Fibroblast of the conjunctiva (primary cell): Measurements from ENCODE around the gene TMTC4.

Experiments used
- DNase-seq: peaks from one replicate; pipeline ENCODE4 v3.0.0-alpha.2; 2010; ENCODE audit warnings: low read depth

Gene TMTC4

GRCh38 chr13:100666124-100666523 lies 8.5 kb downstream of the TMTC4 start:
- peak; percentile 32 for DNase-seq

DNA sequence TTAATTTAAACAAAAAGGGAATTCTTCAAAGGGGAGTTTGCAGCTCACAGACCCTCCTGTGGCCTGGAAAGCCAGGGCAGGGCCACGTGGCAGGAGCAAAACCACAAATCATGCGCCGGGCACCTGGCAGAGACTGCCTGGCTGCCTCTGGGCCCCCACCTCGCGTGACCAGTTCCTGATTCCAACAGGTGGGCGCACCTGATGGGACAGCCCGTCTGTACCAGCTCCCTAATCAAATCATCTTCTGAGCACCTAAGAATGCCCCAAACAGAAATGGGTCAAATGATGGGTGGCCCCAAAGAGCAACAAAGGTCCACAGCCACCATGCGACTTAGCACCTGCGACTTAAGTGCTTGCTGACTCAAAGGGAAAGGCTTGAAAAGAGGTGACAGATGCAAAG lies 9.2 kb downstream of the TMTC4 start:
- no peak for DNase-seq

DNA sequence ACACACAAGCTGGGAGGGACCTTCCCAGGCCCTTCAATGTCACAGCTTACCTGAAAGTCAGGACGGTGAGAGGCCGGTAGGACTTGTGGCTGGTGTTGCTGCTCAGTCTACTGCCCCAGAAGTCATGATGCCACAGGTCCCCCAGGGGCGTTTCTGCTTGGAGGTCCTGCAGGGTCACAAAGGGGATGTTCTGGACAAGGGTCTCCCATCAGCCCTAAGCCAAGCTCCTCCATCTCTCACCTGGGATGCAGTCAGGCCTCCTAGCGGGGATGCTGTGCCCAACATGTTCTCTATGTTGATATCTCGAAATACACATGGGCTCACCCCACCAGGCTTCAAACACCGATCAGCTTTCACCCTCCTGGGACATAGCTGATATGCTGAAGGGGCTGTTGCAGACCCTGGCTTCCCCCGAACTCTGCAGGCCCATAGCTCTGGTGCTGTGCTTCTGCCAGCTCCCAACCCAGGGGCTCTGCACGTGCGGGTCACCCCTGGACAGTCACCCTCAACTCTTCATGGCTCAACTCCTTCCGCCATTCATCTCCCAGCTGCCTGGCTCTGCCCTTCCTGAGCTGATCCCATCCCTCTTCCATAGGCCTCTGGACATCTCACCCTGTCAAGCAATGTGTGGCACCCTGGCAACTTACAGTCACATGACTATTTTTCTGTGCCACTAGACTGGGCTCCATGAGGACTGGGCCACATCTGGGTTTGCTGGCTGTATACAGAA lies 10.3 kb downstream of the TMTC4 start:
- DNase-seq: no peak

DNA sequence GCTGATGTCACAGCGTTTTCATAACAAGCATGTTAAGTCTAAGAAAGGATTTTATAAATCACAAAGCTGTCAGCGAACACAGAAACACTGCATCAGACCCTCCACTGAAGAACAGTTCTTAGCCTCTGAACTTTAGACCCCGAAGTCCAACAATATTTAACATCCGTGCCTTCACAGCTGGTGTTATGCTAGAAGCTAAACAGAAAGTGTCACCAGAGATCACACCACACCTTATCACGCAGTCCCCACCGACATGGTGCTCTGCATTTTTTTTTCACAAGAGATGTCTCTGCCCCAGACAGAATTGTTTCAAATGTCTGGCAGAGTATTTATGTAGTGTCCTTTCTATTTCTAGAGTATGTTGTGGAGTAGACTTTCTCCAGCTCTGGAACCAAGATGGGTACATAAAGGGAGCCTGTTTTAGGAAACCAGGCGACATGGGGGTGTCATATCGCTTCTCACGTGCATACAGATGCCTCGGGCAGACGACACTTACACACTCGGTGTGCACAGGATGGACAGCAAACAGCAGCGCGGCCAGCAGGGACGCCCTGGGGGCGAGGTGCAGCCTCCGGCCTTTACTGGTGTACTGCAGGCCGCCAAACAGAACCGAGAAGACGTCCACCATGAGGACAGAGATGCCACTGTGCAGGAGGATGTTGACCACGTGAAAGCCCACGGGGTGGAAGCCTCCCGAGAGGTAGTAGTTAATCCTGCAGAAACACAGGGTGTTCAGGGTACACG lies 12.0 kb downstream of the TMTC4 start:
- DNase-seq: no peak

DNA sequence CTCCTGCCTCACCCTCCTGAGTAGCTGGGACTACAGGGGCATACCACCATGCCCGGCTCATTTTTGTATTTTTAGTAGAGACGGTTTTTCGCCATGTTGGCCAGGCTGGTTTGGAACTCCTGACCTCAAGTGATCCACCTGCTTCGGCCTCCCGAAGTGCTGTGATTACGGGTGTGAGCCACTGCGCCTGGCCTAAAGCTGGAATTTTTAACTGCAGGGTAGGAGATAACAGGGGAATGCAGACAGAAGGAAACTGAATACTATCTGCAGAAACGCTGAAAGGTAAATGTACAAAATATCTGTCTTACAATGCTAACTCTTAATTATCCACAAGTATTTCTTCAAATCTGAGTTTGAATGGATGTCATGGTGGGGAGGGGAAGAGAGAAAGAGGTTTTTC lies 13.8 kb downstream of the TMTC4 start:
- no peak for DNase-seq

- no peak for DNase-seq
Observed at GRCh38 chr13:100659578-100659977, 15.0 kb downstream of the TMTC4 start.

DNA sequence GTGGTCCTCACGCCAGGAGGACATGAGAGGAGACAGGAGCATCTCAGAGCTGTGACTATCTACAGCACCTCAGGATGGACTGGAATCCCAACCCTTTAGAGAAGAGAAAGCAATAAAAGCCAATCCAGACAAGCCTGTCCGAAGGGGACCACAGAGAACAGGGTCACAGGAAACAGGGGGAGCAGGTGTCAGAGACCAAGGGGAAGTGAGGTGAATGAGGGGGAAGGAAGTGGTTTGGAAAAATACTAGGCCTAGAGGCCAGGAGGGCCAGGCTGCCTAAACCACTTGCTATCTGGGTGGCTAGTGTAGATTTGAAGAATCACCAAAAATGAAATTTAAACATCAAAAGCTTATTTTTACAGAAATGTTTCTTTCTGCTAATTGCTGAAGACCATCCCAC lies 16.2 kb downstream of the TMTC4 start:
- DNase-seq: no peak

GRCh38 chr13:100657881-100658315 lies 16.7 kb downstream of the TMTC4 start:
- DNase-seq: no peak

GRCh38 chr13:100652510-100652909 lies 22.1 kb downstream of the TMTC4 start:
- no peak for DNase-seq

- no peak for DNase-seq
Observed at GRCh38 chr13:100650326-100650725, 24.3 kb downstream of the TMTC4 start.

GRCh38 chr13:100648354-100648753 lies 26.2 kb downstream of the TMTC4 start:
- no peak for DNase-seq

DNA sequence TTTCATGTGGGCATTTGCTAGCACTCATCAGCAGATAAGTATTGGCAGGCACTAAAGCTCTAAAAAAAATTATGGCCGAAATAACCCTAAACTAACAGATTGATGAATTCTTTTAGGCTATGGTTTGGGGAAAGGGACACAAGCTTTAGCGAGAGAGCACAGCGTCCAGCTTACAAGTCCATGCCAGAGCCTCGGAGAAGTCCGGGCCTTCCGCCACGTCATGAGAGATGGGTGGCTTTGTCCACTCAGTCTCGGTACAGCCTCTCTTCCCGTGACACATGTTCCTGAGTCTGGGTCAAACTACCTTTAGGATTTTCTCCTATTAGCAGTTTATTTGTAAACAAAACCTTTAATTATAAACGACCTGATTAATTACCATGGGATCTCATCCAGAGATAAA lies 27.7 kb downstream of the TMTC4 start:
- no peak for DNase-seq

GRCh38 chr13:100646030-100646673 lies 28.4 kb downstream of the TMTC4 start:
- DNase-seq: no peak

DNA sequence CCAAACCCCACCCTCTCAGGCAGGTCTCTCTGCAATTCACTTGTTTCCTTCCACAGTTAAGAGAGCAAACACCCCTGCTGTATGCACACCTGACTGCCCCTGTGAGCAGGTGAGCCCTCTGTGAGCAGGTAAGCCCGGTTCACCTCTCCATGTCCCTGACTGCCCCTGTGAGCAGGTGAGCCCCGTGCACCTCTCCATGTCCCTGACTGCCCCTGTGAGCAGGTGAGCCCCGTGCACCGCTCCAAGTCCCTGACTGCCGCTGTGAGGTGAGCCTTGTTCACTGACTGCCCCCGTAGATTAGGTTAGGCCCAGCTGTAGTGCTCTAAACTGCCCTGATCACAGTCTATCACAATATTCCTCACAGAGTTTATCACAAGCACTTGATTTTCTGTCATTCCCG lies 29.2 kb downstream of the TMTC4 start:
- DNase-seq: no peak

GRCh38 chr13:100644371-100644770 lies 30.2 kb downstream of the TMTC4 start:
- DNase-seq: no peak

GRCh38 chr13:100637796-100638195 lies 36.8 kb downstream of the TMTC4 start:
- no peak for DNase-seq

DNA sequence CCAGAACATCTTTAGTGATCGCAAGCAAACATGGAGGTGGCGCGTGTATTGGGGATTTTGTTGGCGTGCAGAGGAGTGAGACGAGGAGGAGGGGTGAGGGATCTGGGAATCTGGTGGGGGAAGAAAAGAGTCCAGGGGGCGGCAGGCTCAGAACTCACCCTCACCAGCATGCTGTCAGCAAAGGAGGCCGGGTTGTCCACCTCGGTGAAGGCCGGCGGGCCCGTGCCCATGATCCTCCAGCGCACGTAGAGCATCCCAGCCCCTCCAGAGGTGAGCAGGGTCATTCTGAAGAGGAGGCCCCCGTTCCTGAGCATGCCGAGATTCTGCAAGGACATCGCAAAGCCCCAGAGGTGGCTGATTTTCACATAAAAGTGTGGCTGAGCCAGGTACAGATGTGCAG lies 37.2 kb downstream of the TMTC4 start:
- DNase-seq: no peak

DNA sequence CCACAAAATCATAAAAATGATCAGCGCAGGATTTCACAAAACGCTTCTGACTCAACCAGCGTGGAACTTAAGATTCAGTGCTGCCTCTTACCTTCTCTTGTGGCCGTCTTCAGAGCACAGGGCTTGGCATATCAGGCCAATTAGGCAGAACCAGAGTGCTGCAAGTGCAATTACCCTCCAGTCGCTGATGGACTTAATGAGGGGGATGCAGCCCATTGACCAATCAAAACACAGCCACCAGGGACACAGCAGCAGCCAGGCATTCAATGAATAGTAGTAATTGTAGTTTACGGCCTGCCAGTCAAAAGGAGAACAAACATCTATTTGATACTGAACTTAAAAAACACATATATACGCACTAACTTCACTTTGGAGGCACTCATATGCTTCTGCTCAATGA lies 38.2 kb downstream of the TMTC4 start:
- no peak for DNase-seq

- DNase-seq: no peak
Observed at GRCh38 chr13:100636004-100636403, 38.6 kb downstream of the TMTC4 start.

DNA sequence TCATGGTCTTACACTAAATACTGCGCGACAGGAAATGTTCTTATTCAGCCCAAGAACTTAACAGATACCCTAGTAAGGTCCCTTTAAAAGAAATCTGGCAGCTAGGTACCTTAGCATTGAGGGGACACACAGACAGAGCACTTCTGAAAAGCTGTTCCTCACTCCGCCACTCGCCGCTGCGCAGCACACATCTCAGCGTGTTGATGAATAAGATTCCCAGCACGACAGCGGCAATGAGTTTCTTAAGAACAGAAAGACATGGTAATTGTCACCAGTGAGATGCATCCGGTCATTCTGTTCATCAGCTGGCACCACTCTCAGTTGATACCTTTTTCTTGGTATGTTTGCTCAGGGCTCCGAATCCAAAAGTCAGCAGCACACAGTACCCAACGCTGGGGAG lies 39.9 kb downstream of the TMTC4 start:
- no peak for DNase-seq

DNA sequence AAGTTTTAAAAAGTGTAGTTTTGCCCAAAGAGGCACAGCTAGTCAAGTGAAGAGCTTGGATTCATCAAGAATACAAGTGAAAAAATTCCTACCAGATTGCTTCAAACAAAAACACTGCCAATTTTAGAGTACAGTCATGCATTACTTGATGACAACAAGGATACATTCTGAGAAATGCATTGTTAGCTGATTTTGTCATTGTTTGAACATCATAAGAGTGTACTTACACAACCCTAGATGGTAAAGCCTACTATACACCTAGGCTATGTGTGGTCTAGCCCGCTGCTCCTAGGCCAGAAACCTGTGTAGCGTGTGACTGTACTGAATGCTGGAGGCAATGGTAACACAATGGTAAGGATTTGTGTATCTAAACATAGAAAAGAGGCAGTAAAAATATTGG lies 41.1 kb downstream of the TMTC4 start:
- DNase-seq: peak; percentile 74

DNA sequence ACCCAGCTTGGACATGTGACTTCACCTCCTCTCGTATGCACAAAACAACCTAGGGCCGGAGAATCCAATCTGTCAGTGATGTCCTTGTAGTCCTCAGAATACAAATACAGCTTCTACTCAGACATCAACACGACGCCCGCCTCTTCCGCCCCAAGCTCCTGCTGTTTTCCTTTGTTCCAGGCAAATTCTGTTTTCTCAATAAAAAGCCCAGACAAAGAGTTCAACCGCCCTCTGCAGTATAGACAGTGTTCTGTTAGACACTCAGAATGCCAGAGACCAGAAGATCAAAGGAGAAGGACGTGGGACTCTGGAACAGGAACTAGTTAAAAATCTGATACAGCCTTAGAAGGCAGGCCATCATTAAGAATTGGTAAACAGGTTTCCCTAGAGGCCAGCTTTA lies 44.0 kb downstream of the TMTC4 start:
- DNase-seq: no peak

DNA sequence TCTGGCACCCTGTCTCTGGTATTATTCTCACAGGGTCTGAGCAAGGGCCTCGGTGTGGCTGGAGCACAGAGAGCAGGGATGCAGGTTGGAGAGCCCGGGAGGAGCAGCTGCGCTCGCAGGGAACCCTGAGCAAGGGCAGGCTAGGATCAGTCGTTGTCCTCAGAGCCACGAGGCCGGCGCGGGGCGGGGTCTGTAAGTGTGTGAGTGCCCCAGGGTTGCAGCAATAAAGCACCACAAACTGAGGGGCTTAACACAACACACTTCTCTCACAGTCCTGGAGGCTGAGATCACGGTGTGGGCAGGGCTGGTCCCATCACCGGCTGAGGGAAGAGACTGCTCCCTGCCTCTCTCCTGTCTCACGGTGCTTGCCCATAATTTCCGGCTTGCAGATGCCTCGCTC lies 47.5 kb downstream of the TMTC4 start:
- DNase-seq: no peak
